Measurements from ENCODE around the gene OTULINL.

The OTULINL gene

GRCh38 chr5:14577079-14577725, 4.4 kb upstream of the OTULINL start:
- no peak for DNase-seq

GRCh38 chr5:14577971-14578370, 3.6 kb upstream of the OTULINL start:
- DNase-seq, result no peak

GRCh38 chr5:14579246-14579645, 2.3 kb upstream of the OTULINL start:
- DNase-seq, result no peak

GRCh38 chr5:14579731-14580397, 1.7 kb upstream of the OTULINL start:
- no peak for DNase-seq

- no peak for DNase-seq
Measured at GRCh38 chr5:14580398-14581034, 1.1 kb upstream of the OTULINL start.

- peak; percentile 87 for DNase-seq
Measured at GRCh38 chr5:14581891-14582796, 552 bp downstream of the OTULINL start.

- no peak for DNase-seq
Measured at GRCh38 chr5:14582797-14583137, 1.2 kb downstream of the OTULINL start.

GRCh38 chr5:14584848-14585247, 3.3 kb downstream of the OTULINL start:
- DNase-seq, result no peak

- no peak for DNase-seq
Measured at GRCh38 chr5:14587150-14587549, 5.6 kb downstream of the OTULINL start.

GRCh38 chr5:14588145-14588544, 6.6 kb downstream of the OTULINL start:
- DNase-seq, result no peak

GRCh38 chr5:14588758-14589543, 7.4 kb downstream of the OTULINL start:
- no peak for DNase-seq

- no peak for DNase-seq
Measured at GRCh38 chr5:14590949-14591348, 9.4 kb downstream of the OTULINL start.

GRCh38 chr5:14591548-14591947, 10.0 kb downstream of the OTULINL start:
- DNase-seq, result no peak

GRCh38 chr5:14593326-14594021, 11.9 kb downstream of the OTULINL start:
- peak; percentile 31 for DNase-seq

- no peak for DNase-seq
Measured at GRCh38 chr5:14594378-14595074, 12.9 kb downstream of the OTULINL start.

- DNase-seq, result peak; percentile 55
Measured at GRCh38 chr5:14595189-14595588, 13.6 kb downstream of the OTULINL start.

- DNase-seq, result no peak
Measured at GRCh38 chr5:14595891-14596290, 14.3 kb downstream of the OTULINL start.

GRCh38 chr5:14597080-14597479, 15.5 kb downstream of the OTULINL start:
- DNase-seq, result no peak

GRCh38 chr5:14598225-14598624, 16.6 kb downstream of the OTULINL start:
- DNase-seq, result no peak

GRCh38 chr5:14599476-14600127, 18.0 kb downstream of the OTULINL start:
- no peak for DNase-seq

- DNase-seq, result no peak
Measured at GRCh38 chr5:14600846-14601245, 19.3 kb downstream of the OTULINL start.
